ENCODE results near the gene NOCT. TPM values are rescaled to one million over a fixed set of nuclear protein-coding genes. Genes with fewer than 3 reads are reported as not detected.

Gene NOCT
- polyA plus RNA-seq, 2 of the 4 experiments (the other 2 are of a cell fraction) = 5.3 to 6.8 TPM

DNA sequence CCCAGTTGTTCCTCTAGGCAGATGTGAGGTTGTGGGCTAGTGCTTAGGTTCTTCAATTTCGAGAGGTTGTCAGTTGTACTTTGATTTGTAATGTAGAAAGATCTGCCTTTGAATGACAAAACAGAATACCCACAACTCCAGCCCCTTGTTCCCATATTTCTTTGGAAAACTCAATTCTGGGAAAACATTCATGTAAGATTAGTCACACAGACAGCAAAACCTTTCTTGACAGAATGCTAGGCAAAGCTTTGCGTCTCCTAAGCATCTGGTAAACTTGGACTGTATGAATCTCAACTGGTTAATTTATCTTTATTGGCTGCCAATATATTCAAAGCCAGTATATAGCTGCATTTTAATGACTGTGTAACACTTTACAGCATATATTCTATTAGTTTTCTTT, 34.9 kb downstream of the NOCT start:
- Histone ChIP-seq H3K4me2 (no peak overlapping the region), H3K27ac (no peak overlapping the region), H3K4me1 (peaks cover 11% of the 10 kb centered on the region), H3K9me3 (no peaks in the 10 kb centered on the region), H3K4me3 (no peak overlapping the region)
- ATAC-seq (no peak), DNase-seq (ENCODE audit: low read depth in 1 of 2, low spot score in 1 of 2) (no peak), FAIRE-seq (no peak)
- WGBS (ENCODE audit: missing lambda C conversion rate) = 85% methylated on average over 2 of the region's 2 CpGs
- ChIA-PET CTCF (interaction anchor here (1.6 kb wide), 1 partner anchor 20 kb away, joined by 4 read pairs; no protein-coding TSS in a partner anchor), POLR2A (no interaction called here)
- TF ChIP-seq FOXS1 (CRISPR knock-in tag; IDR thresholded peaks at IDR 0.05) (no peak), ZFP36 (IDR thresholded peaks at IDR 0.05; ENCODE audit: borderline replicate concordance, partially characterized antibody) (no peak), FOSB (CRISPR knock-in tag; IDR thresholded peaks at IDR 0.05) (no peak), ESRRA (IDR thresholded peaks at IDR 0.05; ENCODE audit: borderline replicate concordance, low read length) (no peak), EP300 (IDR thresholded peaks at IDR 0.05) (no peak), MAZ (IDR thresholded peaks at IDR 0.05; ENCODE audit: borderline replicate concordance, low read depth, low read length) (no peak), BHLHE40 (IDR thresholded peaks at IDR 0.05; ENCODE audit: low read depth, low read length) (no peak), MYC (IDR thresholded peaks at IDR 0.05; ENCODE audit: borderline replicate concordance, low read length) (no peak), RFX5 (IDR thresholded peaks at IDR 0.05) (no peak), KDM5A (IDR thresholded peaks at IDR 0.05) (no peak), KDM1A (IDR thresholded peaks at IDR 0.05; ENCODE audit: low read depth) (no peak), JUN (IDR thresholded peaks at IDR 0.05) (no peak), EHF (CRISPR knock-in tag; IDR thresholded peaks at IDR 0.05) (no peak)
- TF ChIP-seq, protein P1, sequence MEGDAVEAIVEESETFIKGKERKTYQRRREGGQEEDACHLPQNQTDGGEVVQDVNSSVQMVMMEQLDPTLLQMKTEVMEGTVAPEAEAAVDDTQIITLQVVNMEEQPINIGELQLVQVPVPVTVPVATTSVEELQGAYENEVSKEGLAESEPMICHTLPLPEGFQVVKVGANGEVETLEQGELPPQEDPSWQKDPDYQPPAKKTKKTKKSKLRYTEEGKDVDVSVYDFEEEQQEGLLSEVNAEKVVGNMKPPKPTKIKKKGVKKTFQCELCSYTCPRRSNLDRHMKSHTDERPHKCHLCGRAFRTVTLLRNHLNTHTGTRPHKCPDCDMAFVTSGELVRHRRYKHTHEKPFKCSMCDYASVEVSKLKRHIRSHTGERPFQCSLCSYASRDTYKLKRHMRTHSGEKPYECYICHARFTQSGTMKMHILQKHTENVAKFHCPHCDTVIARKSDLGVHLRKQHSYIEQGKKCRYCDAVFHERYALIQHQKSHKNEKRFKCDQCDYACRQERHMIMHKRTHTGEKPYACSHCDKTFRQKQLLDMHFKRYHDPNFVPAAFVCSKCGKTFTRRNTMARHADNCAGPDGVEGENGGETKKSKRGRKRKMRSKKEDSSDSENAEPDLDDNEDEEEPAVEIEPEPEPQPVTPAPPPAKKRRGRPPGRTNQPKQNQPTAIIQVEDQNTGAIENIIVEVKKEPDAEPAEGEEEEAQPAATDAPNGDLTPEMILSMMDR (IDR thresholded peaks at IDR 0.05) = no peak
- TF ChIP-seq, protein P2, sequence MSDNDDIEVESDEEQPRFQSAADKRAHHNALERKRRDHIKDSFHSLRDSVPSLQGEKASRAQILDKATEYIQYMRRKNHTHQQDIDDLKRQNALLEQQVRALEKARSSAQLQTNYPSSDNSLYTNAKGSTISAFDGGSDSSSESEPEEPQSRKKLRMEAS (IDR thresholded peaks at IDR 0.05) = no peak
- TF ChIP-seq, protein P3, sequence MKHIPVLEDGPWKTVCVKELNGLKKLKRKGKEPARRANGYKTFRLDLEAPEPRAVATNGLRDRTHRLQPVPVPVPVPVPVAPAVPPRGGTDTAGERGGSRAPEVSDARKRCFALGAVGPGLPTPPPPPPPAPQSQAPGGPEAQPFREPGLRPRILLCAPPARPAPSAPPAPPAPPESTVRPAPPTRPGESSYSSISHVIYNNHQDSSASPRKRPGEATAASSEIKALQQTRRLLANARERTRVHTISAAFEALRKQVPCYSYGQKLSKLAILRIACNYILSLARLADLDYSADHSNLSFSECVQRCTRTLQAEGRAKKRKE (CRISPR knock-in tag; IDR thresholded peaks at IDR 0.05; ENCODE audit: low read depth) = no peak
- TF ChIP-seq, protein P4, sequence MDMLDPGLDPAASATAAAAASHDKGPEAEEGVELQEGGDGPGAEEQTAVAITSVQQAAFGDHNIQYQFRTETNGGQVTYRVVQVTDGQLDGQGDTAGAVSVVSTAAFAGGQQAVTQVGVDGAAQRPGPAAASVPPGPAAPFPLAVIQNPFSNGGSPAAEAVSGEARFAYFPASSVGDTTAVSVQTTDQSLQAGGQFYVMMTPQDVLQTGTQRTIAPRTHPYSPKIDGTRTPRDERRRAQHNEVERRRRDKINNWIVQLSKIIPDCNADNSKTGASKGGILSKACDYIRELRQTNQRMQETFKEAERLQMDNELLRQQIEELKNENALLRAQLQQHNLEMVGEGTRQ (IDR thresholded peaks at IDR 0.05) = no peak

DNA sequence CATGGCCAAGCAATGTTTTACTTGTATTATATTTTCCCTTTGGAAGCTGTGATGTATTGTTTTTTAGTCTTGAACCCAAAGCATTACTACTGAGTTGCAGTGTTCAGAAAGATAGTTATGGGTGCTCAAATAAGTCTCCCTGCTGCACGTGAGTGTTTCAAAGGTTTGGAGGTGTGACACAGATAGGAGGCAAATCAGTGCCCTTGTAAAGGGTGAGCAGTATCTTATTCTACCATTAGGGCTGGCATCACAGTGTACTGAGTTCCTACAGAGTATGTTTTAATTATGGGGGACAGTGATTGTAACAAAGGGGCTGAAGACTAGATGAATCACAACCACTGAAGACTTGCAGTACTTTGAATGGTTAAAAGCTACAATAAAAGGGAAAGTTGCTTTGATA, 38.3 kb downstream of the NOCT start:
- FAIRE-seq (no peak), DNase-seq (ENCODE audit: low read depth in 1 of 2, low spot score in 1 of 2) (no peak), ATAC-seq (peak; percentile 12 to 32; a peak in 2 of 6 replicates)
- Histone ChIP-seq H3K4me1 (peaks cover 16% of the 10 kb centered on the region), H3K27ac (no peak overlapping the region), H3K9me3 (no peaks in the 10 kb centered on the region), H3K4me2 (no peak overlapping the region), H3K4me3 (no peak overlapping the region)
- ChIA-PET POLR2A (no interaction called here), CTCF (interaction anchor here (0.6 to 1.1 kb wide), 3 partner anchors 9 to 64 kb away, joined by 3 to 4 read pairs (median 4); no protein-coding TSS in a partner anchor)
- TF ChIP-seq, protein P2 (IDR thresholded peaks at IDR 0.05) = no peak
- no peak for TF ChIP-seq GATA3 (IDR thresholded peaks at IDR 0.05; ENCODE audit: borderline replicate concordance)
- TF ChIP-seq, protein P4 (IDR thresholded peaks at IDR 0.05) = no peak
- TF ChIP-seq JUNB (IDR thresholded peaks at IDR 0.05) = no peak
- no peak for TF ChIP-seq EHMT2 (IDR thresholded peaks at IDR 0.05; ENCODE audit: low read depth)
- 83% methylated on average over 1 of the region's 1 CpG for WGBS (ENCODE audit: missing lambda C conversion rate)

Data from A549 (cell line).